Neural progenitor cell (in vitro differentiated cells): ENCODE results near the gene PTPN14. TPM values are rescaled to one million over a fixed set of nuclear protein-coding genes. Genes with fewer than 3 reads are reported as not detected.

Source experiments
- DNase-seq: peaks from one replicate; pipeline ENCODE4 v3.0.0-alpha.2; 2016; ENCODE audit warnings: low spot score
- H2AFZ ChIP-seq: fragments of 200-600 bp; sonication (generic); replicated peaks from 2 replicates; pipeline ENCODE4 v1.6.1; 2016; ENCODE audit warnings: antibody characterized with exemption
- H3F3A ChIP-seq: fragments of 200-600 bp; sonication (generic); 2 replicates; pipeline ENCODE4 v1.6.1; 2016; ENCODE audit warnings: antibody characterized with exemption, low read depth
- H3K27ac ChIP-seq: fragments of 200-600 bp; sonication (generic); 2 replicates; pipeline ENCODE4 v1.5.1; 2016; ENCODE audit warnings: mild to moderate bottlenecking
- H3K27me3 ChIP-seq: fragments of 200-600 bp; sonication (generic); 2 replicates; pipeline ENCODE4 v1.6.1; 2016; ENCODE audit warnings: mild to moderate bottlenecking, moderate library complexity
- H3K36me3 ChIP-seq: fragments of 200-600 bp; sonication (generic); 2 replicates; pipeline ENCODE4 v1.5.1; 2016
- H3K4me1 ChIP-seq: fragments of 200-600 bp; sonication (generic); 2 replicates; pipeline ENCODE4 v1.6.1; 2016; ENCODE audit warnings: mixed run types
- H3K4me2 ChIP-seq: fragments of 200-600 bp; sonication (generic); 2 replicates; pipeline ENCODE4 v1.6.1; 2016
- H3K4me3 ChIP-seq: fragments of 200-600 bp; sonication (generic); 2 replicates; pipeline ENCODE4 v1.5.1; 2016
- H3K79me2 ChIP-seq: fragments of 200-600 bp; sonication (generic); 2 replicates; pipeline ENCODE4 v1.6.1; 2016; ENCODE audit warnings: low read depth
- H3K9ac ChIP-seq: fragments of 200-600 bp; sonication (generic); 2 replicates; pipeline ENCODE4 v1.6.1; 2016
- H3K9me3 ChIP-seq: fragments of 200-600 bp; sonication (generic); 2 replicates; pipeline ENCODE4 v1.5.1; 2016; ENCODE audit warnings: low read depth
- H4K20me1 ChIP-seq: fragments of 200-600 bp; sonication (generic); 2 replicates; pipeline ENCODE4 v1.6.1; 2016; ENCODE audit warnings: low read depth
- H3K27ac Mint-ChIP-seq: 3 replicates; pipeline ENCODE4 v1.8.0; 2021; ENCODE audit warnings: mixed read lengths
- H3K27me3 Mint-ChIP-seq: 2 replicates; pipeline ENCODE4 v1.8.0; 2022; ENCODE audit warnings: low read depth, mild to moderate bottlenecking, inconsistent platforms, moderate library complexity, mixed read lengths; ENCODE audit not compliant: insufficient read depth
- H3K36me3 Mint-ChIP-seq: 3 replicates; pipeline ENCODE4 v1.8.0; 2021; ENCODE audit warnings: mixed read lengths
- H3K4me1 Mint-ChIP-seq: 3 replicates; pipeline ENCODE4 v1.8.0; 2021; ENCODE audit warnings: mixed read lengths
- H3K4me3 Mint-ChIP-seq: 3 replicates; pipeline ENCODE4 v1.8.0; 2021; ENCODE audit warnings: mild to moderate bottlenecking, moderate library complexity, mixed read lengths
- H3K9me3 Mint-ChIP-seq: 3 replicates; pipeline ENCODE4 v1.8.0; 2020; ENCODE audit warnings: mixed read lengths
- EZH2 ChIP-seq: fragments of 200-600 bp; sonication (generic); IDR thresholded peaks from 2 replicates; pipeline ENCODE4 v1.6.1; 2017; ENCODE audit warnings: antibody characterized with exemption, mild to moderate bottlenecking, moderate library complexity
- EZH2phosphoT487 ChIP-seq: fragments of 200-600 bp; sonication (generic); IDR thresholded peaks from 2 replicates; pipeline ENCODE4 v1.6.1; 2017; ENCODE audit warnings: antibody characterized with exemption
- total RNA-seq: library from RNA; depleted of rRNA; stranded (reverse); fragments of >200 nt; gene quantifications from 2 replicates; pipeline ENCODE4 v1.2.3, GENCODE V29; 2015; ENCODE audit warnings: low replicate concordance
- TF ChIP-seq, protein P1 (sequence below): fragments of 200-600 bp; sonication (generic); IDR thresholded peaks from 2 replicates; pipeline ENCODE4 v1.5.1; 2017; ENCODE audit warnings: antibody characterized with exemption, mild to moderate bottlenecking

The PTPN14 gene
- total RNA-seq, 1 donor from 2014 or later: 28.3 TPM

- H3K9me3 Mint-ChIP-seq: no peaks in the 10 kb centered on the region
- Histone ChIP-seq H3K27me3 (no peaks in the 10 kb centered on the region), H3F3A (no peaks in the 10 kb centered on the region), H3K9me3 (no peaks in the 10 kb centered on the region), H3K36me3 (no peaks in the 10 kb centered on the region), H2AFZ (no peak overlapping the region), H3K4me3 (no peak overlapping the region), H3K4me1 (no peaks in the 10 kb centered on the region), H4K20me1 (no peaks in the 10 kb centered on the region), H3K79me2 (peaks cover 5% of the 10 kb centered on the region), H3K27ac (no peak overlapping the region), H3K4me2 (no peak overlapping the region), H3K9ac (no peak overlapping the region)
- no peaks in the 10 kb centered on the region for H3K36me3 Mint-ChIP-seq
- peaks cover 11% of the 10 kb centered on the region for H3K4me1 Mint-ChIP-seq
- no peak overlapping the region for H3K27ac Mint-ChIP-seq
- H3K4me3 Mint-ChIP-seq: no peak overlapping the region
- TF ChIP-seq EZH2phosphoT487 (no peak), EZH2 (no peak)
- DNase-seq: no peak
- H3K27me3 Mint-ChIP-seq: no peaks in the 10 kb centered on the region
Observed at GRCh38 chr1:214432245-214432644, 119.2 kb downstream of the PTPN14 start.

GRCh38 chr1:214429951-214430770 lies 121.2 kb downstream of the PTPN14 start:
- Mint-ChIP-seq H3K4me1 (peaks cover 17% of the 10 kb centered on the region), H3K36me3 (no peaks in the 10 kb centered on the region), H3K27me3 (no peaks in the 10 kb centered on the region), H3K9me3 (no peaks in the 10 kb centered on the region), H3K4me3 (no peak overlapping the region), H3K27ac (no peak overlapping the region)
- Histone ChIP-seq H3F3A (no peaks in the 10 kb centered on the region), H3K9me3 (no peaks in the 10 kb centered on the region), H3K4me1 (no peaks in the 10 kb centered on the region), H3K36me3 (no peaks in the 10 kb centered on the region), H3K9ac (no peak overlapping the region), H3K4me3 (no peak overlapping the region), H3K79me2 (no peaks in the 10 kb centered on the region), H3K27ac (no peak overlapping the region), H3K4me2 (no peak overlapping the region), H2AFZ (no peak overlapping the region), H4K20me1 (no peaks in the 10 kb centered on the region), H3K27me3 (no peaks in the 10 kb centered on the region)
- DNase-seq: no peak
- TF ChIP-seq, protein P1, sequence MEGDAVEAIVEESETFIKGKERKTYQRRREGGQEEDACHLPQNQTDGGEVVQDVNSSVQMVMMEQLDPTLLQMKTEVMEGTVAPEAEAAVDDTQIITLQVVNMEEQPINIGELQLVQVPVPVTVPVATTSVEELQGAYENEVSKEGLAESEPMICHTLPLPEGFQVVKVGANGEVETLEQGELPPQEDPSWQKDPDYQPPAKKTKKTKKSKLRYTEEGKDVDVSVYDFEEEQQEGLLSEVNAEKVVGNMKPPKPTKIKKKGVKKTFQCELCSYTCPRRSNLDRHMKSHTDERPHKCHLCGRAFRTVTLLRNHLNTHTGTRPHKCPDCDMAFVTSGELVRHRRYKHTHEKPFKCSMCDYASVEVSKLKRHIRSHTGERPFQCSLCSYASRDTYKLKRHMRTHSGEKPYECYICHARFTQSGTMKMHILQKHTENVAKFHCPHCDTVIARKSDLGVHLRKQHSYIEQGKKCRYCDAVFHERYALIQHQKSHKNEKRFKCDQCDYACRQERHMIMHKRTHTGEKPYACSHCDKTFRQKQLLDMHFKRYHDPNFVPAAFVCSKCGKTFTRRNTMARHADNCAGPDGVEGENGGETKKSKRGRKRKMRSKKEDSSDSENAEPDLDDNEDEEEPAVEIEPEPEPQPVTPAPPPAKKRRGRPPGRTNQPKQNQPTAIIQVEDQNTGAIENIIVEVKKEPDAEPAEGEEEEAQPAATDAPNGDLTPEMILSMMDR: no peak
- TF ChIP-seq EZH2phosphoT487 (no peak), EZH2 (no peak)

GRCh38 chr1:214427871-214428277 lies 123.5 kb downstream of the PTPN14 start:
- peaks cover 17% of the 10 kb centered on the region for H3K4me1 Mint-ChIP-seq
- TF ChIP-seq, protein P1: no peak
- TF ChIP-seq EZH2 (no peak), EZH2phosphoT487 (no peak)
- H3K4me3 Mint-ChIP-seq: no peak overlapping the region
- H3K4me3 ChIP-seq: no peak overlapping the region
- no peaks in the 10 kb centered on the region for H3K9me3 ChIP-seq
- no peaks in the 10 kb centered on the region for H3K36me3 Mint-ChIP-seq
- H3K27me3 Mint-ChIP-seq: no peaks in the 10 kb centered on the region
- no peak overlapping the region for H3K27ac ChIP-seq
- peak overlapping the region; percentile 1 for H3K27ac Mint-ChIP-seq
- no peak overlapping the region for H3K9ac ChIP-seq
- H3F3A ChIP-seq: no peaks in the 10 kb centered on the region
- DNase-seq: no peak
- no peaks in the 10 kb centered on the region for H4K20me1 ChIP-seq
- no peaks in the 10 kb centered on the region for H3K27me3 ChIP-seq
- H3K4me1 ChIP-seq: peaks cover 4% of the 10 kb centered on the region
- no peak overlapping the region for H2AFZ ChIP-seq
- H3K9me3 Mint-ChIP-seq: no peaks in the 10 kb centered on the region
- H3K4me2 ChIP-seq: no peak overlapping the region
- peaks cover 6% of the 10 kb centered on the region for H3K79me2 ChIP-seq
- no peaks in the 10 kb centered on the region for H3K36me3 ChIP-seq

DNA sequence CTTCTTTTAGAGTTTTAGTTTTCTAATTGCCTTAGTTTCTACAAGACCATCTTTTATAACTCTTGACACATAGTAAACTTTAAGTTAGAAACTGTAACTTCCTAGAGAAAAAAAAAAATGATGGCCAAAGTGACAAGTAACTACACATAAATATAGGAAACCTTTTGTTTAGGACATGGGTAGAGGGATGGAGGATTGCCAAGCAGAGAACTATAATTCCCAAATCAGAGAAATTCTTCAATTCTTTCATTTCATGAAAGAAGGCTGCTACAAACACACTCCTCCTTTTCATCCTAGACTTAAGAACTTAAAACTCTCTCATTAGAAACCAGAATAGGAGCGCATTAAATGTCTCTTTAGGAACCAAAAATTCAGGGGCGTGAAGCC lies 125.0 kb downstream of the PTPN14 start:
- Mint-ChIP-seq H3K27ac (no peak overlapping the region), H3K4me3 (no peak overlapping the region), H3K9me3 (no peaks in the 10 kb centered on the region), H3K36me3 (no peaks in the 10 kb centered on the region), H3K27me3 (no peaks in the 10 kb centered on the region), H3K4me1 (peaks cover 17% of the 10 kb centered on the region)
- DNase-seq: no peak
- H3K4me3 ChIP-seq: no peak overlapping the region
- no peak overlapping the region for H2AFZ ChIP-seq
- no peaks in the 10 kb centered on the region for H3F3A ChIP-seq
- H3K9me3 ChIP-seq: no peaks in the 10 kb centered on the region
- peaks cover 5% of the 10 kb centered on the region for H3K4me1 ChIP-seq
- no peak overlapping the region for H3K4me2 ChIP-seq
- TF ChIP-seq, protein P1: no peak
- no peak for TF ChIP-seq EZH2phosphoT487
- no peak for TF ChIP-seq EZH2
- no peak overlapping the region for H3K9ac ChIP-seq
- H3K79me2 ChIP-seq: peaks cover 6% of the 10 kb centered on the region
- H3K36me3 ChIP-seq: no peaks in the 10 kb centered on the region
- H4K20me1 ChIP-seq: no peaks in the 10 kb centered on the region
- no peaks in the 10 kb centered on the region for H3K27me3 ChIP-seq
- no peak overlapping the region for H3K27ac ChIP-seq
